ENCODE measurements around the gene KRT4.
"Not testable (repeated sequence)": the region's sequence is repeated elsewhere in the genome, so short reads cannot be mapped to it uniquely, and the experiment has no call there.

The KRT4 gene

GRCh38 chr12:52772772-52773171 is 41.1 kb downstream of the KRT4 start:
- no peak for DNase-seq (ENCODE audit: low spot score)

DNA sequence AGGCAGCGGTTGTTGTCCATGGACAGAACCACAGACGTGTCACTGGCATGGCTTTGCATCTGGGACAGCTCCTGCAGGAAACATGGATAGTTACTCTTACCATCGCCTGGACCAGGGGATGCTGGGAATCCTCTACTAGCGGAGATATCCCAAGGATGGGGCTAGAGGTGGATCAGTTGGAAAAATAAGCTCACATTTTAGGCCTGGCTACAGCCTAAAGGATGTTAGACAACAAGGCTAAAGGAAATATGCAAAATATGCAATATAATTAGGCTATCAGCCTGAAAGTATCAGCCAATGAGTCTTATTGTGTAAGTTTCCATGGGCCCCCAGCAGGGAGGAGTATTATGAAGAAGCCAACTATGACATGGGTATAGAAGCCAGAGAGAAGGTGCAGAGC is 41.7 kb downstream of the KRT4 start:
- DNase-seq (ENCODE audit: low spot score): no peak

DNA sequence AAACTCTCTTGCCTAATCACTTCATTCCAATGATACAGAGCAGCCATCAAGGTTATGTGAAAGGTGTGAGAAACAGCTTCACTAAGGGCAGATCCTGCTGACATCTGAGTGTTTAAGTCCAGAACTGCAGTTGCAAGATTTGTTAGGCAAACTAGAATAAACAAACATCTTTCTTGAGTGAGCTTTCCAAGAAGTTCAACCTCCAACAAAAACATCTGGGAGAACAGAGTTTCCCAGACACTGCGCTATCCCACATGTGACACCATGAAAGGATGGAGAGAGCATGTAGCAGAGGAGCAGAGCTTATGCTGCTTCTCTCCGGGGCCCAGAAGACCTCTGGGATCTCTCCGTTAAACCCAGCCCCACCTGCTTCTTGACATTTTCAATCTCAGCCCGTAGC is 42.4 kb downstream of the KRT4 start:
- no peak for DNase-seq (ENCODE audit: low spot score)

DNA sequence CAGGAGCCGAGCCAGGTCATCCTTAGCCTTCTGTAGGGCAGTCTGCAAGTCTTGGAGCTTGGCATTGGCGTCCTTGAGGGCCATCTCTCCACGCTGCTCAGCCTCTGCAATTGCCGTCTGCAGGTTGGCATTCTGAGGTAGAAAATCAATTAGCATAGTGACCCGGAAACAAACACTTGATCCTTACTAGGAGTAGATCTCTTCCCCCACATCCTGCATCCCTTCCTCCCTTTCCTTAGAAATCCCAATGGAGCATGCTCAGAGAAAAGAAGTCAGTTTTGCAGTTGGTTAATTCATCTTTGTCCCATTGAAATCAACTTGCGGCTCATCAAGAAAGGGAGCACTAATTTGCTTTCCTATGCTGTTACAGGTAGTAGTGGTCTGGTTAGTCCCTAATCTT is 42.8 kb downstream of the KRT4 start:
- no peak for DNase-seq (ENCODE audit: low spot score)

DNA sequence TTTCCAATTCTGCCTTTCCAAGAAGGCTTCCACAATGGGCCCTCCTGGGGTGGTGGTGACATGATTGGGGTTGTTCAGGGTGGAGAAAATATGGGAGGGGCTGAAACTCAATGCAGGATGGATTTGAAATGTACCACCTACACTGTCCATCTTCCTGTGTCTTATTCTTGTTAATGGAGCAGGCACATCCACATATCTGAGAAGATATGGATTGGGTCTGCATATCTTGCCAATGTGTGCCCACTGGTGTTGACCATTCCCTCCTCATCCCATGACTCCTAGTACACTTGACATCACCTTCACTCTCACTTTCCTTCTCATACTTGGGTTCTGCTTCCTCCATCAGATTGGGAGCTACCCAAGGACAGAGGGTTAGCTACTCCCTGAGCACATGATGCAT is 44.0 kb downstream of the KRT4 start:
- DNase-seq (ENCODE audit: low spot score): no peak

DNA sequence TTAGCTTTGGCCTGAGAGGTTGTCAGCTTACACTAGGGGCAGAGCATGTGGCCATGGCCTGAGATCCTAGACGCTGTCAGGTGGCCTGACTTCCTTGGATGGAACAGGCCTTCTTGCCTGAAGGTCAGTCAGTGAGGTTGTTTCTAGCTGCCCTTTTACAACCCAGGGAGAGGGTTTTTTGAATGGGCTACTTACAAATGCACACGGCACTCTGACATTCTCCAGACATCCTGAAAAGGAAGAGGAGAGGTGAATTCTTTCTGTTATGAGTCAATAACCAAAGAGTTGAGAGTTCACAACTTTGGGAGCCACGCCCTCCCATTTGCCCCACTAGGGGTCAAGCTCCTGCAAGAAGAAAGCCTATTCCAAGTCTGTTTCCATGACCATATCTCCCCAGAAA is 44.6 kb downstream of the KRT4 start:
- DNase-seq (ENCODE audit: low spot score): no peak

DNA sequence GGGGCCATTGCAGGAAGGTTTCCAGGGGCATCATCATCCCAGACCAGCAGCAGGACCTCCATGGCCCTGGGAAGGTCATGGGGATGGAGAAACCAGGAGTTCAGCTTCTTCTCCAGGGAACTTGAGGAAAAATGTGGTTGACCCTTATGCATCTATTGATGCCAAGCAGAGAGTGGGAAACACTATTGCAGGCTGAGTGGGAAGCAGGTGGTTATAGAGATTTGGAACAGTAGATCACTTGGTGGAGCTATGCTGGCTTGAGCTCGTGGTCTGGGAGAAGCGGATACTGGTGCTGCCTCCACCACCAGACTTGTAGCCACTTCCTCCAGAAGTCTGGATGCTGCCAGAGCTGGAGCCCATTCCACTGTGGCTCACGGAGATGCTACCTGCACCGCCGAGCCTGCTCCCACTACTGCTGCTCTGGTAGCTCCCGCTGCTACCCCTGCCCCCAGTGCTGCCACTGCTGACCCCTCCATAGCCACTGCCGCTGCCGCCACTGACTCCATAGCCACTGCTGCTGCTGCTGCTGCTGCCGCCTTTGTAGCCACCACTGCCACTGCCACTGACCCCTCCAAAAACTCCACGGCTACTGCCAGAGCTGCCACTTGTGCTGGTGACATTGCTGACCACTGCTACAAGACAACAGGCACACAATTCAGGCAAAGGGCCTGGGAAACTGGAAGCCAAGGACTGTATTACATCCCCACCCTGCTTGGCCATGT is 45.3 kb downstream of the KRT4 start:
- no peak for DNase-seq (ENCODE audit: low spot score)

GRCh38 chr12:52767427-52767826 is 46.5 kb downstream of the KRT4 start:
- DNase-seq (ENCODE audit: low spot score): no peak

- DNase-seq (ENCODE audit: low spot score): no peak
Observed at GRCh38 chr12:52767020-52767379, 46.9 kb downstream of the KRT4 start.

DNA sequence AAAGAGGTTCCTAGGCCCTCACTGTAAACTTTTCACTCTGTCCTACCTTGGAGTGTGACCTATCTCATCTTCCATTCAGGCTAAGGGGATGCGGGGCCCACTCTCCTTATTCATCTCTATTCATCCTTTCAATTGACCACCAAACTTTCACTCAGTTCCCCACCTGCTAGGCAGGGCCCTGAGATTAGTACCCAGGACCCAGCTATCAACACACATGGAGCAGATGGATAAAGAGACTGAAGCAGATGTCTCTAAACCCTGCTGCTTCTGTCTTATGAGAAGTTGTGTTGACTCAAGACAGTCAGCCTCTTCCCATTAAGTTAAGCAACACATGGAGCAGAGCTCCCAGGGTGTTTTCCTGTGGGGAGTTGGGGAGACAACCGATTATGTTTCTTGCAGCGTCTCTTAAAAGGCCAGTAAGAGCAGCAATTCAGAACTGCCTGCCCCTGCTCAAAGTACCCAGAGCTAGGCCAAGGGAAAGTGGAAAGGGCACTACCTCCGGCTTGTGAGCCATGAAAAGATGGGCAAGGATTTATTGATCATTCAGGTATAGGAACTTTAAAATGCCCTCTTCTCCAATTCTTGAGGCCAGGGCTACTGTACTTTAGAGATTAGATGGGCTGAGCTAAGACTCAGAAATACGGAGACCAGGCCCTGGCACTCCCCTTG is 47.4 kb downstream of the KRT4 start:
- DNase-seq (ENCODE audit: low spot score): no peak

- no peak for DNase-seq (ENCODE audit: low spot score)
Observed at GRCh38 chr12:52765702-52766101, 48.2 kb downstream of the KRT4 start.

DNA sequence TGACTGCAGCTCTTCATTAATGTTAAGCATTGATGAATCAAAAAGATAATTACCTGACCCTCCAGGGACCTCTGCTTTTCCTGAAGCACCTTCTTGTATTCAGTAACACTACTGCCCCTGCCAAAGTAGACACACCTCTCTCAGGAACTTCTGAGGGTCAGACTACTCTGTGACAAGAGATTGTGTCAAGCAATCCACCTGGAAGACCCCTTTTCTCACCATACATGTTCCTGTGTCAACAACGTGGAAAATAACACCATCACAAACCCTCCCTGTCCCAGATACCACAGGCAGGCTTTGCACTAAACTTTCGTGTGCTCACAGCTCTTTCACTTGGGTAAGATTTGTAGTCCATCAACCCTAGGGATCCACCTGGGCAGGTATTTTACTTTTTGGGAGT is 49.9 kb downstream of the KRT4 start:
- DNase-seq (ENCODE audit: low spot score): no peak

DNA sequence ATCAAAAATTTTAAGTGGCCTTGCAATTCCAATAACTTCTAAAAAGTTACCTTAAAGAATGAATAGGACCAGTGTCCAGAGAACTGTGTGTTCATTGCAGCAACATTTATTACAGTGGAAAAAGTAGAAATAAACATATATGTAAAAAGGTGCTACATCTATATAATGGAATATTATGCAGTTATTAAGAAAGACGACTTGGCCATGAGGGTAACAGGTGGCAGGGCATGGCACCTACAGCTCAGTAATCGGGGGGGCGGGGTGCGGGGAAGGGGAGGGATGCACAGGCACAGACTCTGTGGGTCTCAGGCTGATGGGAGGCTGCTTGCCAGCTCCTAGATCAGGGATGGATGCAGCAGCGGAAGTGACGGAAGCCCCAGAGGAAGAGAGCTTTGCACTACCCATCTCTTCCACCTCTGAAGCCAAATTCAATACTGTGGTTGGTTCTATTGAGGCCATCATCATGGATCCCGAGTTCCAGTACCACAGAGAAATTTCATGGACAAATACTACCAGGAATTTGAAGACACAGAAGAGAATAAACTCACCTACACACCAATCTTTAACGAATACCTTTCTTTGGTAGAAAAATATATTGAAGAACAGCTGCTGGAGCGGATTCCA is 50.8 kb downstream of the KRT4 start:
- DNase-seq (ENCODE audit: low spot score): no peak

GRCh38 chr12:52761802-52762201 is 52.1 kb downstream of the KRT4 start:
- no peak for DNase-seq (ENCODE audit: low spot score)

DNA sequence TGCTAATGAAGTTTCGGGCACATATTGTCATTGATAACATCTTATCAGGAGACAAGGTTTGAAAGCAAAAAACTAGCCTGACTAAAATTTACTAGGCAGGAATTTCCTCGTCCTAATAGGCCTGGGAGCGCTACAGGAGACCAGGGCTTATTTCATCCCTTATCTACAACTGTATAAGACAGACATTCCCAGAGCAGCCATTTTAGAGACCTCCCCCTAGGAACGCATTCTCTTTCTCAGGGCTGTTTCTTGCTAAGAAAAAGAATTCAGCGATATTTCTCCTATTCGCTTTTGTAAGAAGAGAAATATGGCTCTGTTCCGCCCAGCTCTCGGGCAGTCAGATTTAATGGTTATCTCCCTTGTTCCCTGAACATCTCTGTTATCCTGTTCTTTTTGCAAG is 52.7 kb downstream of the KRT4 start:
- DNase-seq (ENCODE audit: low spot score): not testable (repeated sequence)

DNA sequence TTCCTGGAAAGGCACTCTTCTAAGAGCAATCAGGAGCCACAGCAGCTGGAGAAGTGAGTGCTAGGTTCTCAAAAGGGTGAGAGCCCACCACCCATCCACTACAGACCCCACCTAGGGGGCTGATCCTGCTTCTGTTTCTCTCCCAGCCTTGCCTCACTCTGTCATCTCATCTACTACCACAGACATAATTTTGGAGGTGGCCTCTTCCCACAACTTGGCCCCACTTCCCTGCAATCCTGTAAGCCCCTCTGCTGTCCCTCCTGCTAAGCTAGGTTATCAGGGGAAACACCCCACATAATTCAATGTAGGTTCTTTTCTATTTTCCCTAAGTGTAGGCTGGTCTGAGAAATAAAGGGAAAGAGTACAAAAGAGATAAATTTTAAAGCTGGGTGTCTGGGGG is 53.3 kb downstream of the KRT4 start:
- no peak for DNase-seq (ENCODE audit: low spot score)

DNA sequence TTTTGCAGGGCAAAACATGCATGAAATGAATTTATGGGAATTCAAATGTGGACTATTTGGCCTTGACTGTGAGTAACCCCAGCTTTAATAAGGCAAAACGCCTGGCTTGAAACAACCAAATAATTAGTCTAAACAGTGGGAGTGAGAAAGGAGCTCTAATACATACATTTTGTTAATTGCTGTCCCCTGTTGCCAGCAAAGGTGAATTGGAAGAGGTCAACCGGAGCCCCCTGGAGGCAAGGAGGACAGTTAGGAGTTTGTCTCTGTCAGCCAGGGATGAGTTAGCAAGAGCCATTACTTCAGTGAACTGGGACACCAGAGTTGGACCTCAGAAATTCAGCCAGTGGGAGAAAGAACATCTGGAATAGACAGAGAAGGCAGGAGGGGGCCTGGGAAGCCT is 54.2 kb downstream of the KRT4 start:
- DNase-seq (ENCODE audit: low spot score): no peak

DNA sequence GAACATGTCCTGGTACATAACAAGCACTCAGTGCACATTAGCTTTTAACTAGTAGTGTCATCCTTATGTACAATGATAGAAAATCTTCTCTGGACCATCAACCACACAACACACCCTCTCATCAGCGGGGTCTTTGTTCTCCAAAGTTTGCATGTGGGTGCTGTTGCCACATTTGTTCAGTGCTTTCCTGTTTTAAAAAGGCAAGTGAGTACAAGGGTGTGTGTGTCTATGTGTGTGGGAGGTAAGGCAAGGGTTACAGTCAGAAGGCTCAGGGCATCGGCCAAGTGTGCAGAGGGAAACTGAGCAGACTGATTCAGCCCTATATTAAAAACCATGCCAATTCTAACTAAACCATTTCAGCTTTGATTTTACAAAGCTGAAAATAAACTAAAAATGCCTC is 54.7 kb downstream of the KRT4 start:
- DNase-seq (ENCODE audit: low spot score): no peak

DNA sequence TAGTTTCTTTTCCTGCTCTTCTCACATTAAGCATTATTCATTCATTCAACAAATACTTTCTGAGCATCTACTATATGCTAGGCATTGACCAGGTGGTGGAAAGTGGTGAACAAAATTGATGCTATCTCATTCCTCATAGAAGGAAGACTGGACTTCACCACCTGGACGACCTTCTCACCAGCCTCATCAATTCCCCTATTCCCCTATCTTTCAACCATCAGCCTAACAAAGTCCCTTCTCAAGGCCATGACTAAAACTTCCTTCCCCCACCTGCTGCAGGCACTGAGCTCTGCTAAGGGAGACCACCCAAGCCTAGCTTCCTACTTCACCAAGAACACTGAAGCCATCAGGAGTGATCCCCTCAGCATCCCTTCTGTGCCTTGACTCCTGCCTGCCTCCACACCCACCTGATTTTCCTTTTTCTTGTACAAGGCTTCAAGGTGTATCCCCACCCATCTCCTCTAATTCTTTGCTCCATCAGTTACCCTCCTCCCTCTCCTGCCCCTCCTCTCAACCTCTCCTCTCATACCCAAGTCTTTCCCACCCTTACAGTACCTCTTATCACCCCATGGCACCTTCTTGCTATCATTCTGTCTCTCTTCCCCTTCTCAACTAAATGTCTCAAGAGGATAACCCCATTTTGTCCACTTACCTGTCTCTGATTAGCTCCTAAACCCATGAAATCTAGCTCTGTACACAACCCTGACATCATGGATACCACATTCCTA is 56.3 kb downstream of the KRT4 start:
- DNase-seq (ENCODE audit: low spot score): no peak

Data from putamen (tissue), 1 donor.